PFSK-1 (cell line): ENCODE measurements around the gene NDUFS6.

Source experiments
- FOXP2 ChIP-seq: optimal IDR thresholded peaks from 2 replicates; pipeline ENCODE3; 2011; ENCODE audit warnings: borderline replicate concordance, control low read depth, inconsistent platforms; ENCODE audit not compliant: insufficient read depth; ENCODE audit errors: extremely low read length, extremely low read depth
- POLR2AphosphoS5 ChIP-seq: IDR thresholded peaks from 2 replicates; pipeline ENCODE4 v1.6.1; 2012; ENCODE audit warnings: low read depth, mild to moderate bottlenecking, control low read depth, low read length, moderate library complexity
- SIN3A ChIP-seq: IDR thresholded peaks from 2 replicates; pipeline ENCODE4 v1.6.1; 2012; ENCODE audit warnings: mild to moderate bottlenecking, low read length, moderate library complexity, borderline replicate concordance; ENCODE audit not compliant: insufficient read depth
- TAF1 ChIP-seq: IDR thresholded peaks from 2 replicates; pipeline ENCODE4 v1.6.1; 2012; ENCODE audit warnings: low read length, control low read depth, borderline replicate concordance; ENCODE audit not compliant: insufficient read depth
- TF ChIP-seq, protein P1 (sequence below), 2 experiments: IDR thresholded peaks; 2 replicates each; pipeline versions ENCODE4 v1.6.1 to v1.8.0; 2011 to 2012; ENCODE audit warnings: low read depth in 2 of 2, low read length in 2 of 2, control low read depth in 1 of 2, inconsistent platforms in 1 of 2, mild to moderate bottlenecking in 1 of 2, moderate library complexity in 1 of 2; ENCODE audit not compliant: insufficient read depth in 1 of 2

NDUFS6 gene

DNA sequence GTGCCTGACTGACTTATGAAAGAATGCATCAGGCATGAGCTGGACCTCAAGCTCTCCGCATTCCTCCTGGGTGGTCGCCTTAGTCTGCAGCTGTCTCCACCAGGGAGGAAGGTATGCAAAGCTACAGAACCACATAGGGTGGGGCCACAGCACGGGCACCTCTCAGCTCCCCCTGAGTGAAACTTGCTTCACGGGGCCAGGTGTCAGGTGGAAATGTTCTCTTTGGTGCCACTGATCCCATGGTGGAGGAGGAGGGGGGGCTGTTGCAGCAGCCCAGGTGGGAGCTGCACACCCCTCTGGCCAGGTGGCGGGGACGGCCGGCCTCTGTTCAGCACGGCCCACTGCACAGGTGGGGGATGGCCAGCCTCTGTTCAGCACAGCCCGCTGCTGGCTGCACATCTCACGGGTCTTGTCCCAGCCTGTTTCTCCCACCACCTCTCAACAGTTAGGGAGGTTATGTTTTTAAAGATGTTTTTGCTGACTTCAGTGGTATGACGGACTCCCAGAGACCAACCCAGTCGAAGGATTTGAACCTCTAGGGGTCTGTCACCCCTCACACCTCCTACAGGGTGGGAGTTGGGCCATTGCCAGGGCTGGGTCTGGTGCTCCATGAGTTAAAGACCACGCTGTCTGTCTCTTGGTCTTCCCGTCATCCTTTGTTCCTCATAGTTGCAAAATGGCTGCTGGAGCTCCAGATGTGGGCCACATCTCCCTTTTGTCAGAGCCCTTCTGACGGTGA is 35.9 kb upstream of the NDUFS6 start:
- no peak for TF ChIP-seq SIN3A
- TF ChIP-seq, protein P1, sequence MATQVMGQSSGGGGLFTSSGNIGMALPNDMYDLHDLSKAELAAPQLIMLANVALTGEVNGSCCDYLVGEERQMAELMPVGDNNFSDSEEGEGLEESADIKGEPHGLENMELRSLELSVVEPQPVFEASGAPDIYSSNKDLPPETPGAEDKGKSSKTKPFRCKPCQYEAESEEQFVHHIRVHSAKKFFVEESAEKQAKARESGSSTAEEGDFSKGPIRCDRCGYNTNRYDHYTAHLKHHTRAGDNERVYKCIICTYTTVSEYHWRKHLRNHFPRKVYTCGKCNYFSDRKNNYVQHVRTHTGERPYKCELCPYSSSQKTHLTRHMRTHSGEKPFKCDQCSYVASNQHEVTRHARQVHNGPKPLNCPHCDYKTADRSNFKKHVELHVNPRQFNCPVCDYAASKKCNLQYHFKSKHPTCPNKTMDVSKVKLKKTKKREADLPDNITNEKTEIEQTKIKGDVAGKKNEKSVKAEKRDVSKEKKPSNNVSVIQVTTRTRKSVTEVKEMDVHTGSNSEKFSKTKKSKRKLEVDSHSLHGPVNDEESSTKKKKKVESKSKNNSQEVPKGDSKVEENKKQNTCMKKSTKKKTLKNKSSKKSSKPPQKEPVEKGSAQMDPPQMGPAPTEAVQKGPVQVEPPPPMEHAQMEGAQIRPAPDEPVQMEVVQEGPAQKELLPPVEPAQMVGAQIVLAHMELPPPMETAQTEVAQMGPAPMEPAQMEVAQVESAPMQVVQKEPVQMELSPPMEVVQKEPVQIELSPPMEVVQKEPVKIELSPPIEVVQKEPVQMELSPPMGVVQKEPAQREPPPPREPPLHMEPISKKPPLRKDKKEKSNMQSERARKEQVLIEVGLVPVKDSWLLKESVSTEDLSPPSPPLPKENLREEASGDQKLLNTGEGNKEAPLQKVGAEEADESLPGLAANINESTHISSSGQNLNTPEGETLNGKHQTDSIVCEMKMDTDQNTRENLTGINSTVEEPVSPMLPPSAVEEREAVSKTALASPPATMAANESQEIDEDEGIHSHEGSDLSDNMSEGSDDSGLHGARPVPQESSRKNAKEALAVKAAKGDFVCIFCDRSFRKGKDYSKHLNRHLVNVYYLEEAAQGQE (IDR thresholded peaks at IDR 0.05; ENCODE audit: insufficient read depth in 1 of 2, low read depth in 2 of 2, low read length in 2 of 2): no peak
- TF ChIP-seq POLR2AphosphoS5: no peak
- no peak for TF ChIP-seq FOXP2
- TF ChIP-seq TAF1: no peak

DNA sequence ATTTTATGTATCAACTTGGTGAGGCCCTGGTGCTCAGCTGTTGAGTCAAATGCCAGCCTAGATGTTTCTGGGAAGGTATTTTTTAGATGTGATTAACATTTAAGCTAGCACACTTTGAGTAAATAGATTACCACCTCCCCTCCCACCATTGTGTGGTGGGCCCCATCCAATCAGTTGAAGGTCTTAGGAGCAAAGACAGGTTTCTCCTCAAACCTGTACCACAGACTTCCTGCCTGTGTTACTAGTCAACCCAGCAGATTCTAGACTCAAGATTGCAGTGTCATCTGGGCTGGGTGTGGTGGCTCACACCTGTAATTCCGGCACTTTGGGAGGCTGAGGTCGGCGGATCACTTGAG is 35.3 kb upstream of the NDUFS6 start:
- TF ChIP-seq TAF1 (no peak), FOXP2 (no peak), POLR2AphosphoS5 (no peak), SIN3A (no peak)
- TF ChIP-seq, protein P1 (IDR thresholded peaks at IDR 0.05; ENCODE audit: insufficient read depth in 1 of 2, low read depth in 2 of 2, low read length in 2 of 2): no peak

DNA sequence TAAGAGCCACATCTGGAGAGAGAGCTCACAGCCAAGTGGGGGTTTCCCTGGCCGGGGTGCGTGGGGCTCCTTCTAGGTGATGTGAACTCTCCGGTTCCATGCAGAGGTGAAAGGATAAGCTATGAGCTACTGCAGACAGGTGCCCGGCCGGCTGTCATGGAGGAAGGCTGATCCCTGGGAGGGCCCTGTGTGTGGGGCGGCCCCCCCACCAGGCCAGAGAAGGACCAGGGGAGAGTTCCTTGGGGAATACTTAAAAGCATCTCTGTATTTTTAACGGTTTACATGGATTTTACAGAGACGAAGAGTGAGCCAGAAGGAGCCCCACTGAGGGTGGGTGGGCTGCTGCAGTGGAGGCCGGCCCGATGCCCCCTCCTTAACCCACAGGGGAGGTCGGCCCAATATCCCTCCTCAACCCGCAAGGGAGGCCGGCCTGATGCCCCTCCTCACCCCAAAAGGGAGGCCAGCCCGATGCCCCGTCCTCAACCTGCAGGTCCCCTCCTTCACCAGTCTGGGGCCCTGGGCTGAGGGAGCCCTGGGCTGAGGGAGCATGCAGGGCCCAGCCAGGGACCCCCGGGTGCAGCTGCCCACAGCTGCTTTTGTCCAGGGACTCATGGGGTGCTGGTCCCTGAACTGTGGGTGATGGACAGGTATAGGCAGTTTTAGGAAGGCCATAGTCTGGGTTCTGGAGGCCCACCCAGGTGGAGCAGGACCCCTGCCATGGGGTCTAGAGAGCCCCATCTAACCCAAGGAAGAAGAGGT is 33.5 kb upstream of the NDUFS6 start:
- TF ChIP-seq SIN3A (no peak), TAF1 (no peak), FOXP2 (no peak)
- TF ChIP-seq, protein P1 (IDR thresholded peaks at IDR 0.05; ENCODE audit: insufficient read depth in 1 of 2, low read depth in 2 of 2, low read length in 2 of 2): no peak

DNA sequence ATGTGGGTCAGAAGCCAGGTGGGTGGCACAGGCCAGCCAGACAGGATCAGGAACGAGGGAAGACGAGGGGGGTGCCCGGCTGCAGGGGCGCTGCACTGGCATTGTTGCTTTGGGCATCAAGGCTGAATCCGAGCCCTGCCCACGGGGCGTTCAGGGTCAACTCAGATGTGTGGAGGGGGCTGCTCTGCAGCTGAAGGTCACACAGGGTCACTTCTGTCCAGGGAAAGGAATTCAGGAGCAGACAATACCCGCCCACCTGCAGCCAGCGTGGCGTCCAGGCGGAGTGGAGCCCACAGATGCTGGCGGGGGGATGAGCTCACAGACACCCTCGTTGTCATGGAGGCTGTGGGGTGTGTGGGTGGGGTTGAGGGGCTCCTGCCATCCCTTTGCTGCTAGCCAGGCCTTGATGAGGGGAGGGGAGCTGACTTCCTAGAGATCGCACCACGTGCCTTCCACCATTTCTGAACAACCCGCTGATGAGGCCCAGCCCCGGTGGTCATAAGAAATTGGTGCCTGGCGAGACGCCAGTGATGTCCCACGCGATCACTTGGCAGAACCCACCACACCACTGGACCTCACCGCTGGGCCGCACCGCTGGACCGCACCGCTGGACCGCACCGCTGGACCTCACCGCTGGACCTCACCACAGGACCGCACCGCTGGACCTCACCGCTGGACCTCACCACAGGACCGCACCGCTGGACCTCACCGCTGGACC is 32.8 kb upstream of the NDUFS6 start:
- TF ChIP-seq SIN3A: no peak
- TF ChIP-seq FOXP2: no peak

DNA sequence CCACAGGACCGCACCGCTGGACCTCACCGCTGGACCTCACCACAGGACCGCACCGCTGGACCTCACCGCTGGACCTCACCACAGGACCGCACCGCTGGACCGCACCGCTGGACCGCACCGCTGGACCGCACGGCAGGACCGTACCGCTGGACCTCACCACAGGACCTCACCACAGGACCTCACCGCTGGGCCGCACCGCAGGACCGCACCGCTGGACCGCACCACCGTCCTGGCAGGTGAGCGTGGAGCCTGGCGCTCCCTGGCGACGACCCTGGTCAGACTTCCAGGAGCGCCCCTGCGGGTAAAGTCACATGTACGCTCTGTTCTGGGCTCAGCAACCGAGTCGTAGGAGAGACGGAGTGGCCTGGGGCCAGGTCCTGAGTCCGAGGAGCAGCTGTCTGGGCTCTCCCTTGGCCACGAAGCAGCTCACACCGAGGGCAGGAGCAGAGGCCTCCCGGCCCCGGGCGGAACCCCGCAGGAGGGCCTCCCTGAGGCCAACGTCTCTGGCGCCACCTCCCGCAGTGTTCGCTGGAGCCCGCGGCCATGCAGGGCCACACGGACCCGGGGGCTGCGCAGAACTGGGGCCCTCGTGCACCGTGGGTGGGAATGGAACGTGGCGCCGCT is 32.1 kb upstream of the NDUFS6 start:
- TF ChIP-seq POLR2AphosphoS5 (no peak), SIN3A (no peak), FOXP2 (no peak), TAF1 (no peak)
- TF ChIP-seq, protein P1 (IDR thresholded peaks at IDR 0.05; ENCODE audit: insufficient read depth in 1 of 2, low read depth in 2 of 2, low read length in 2 of 2): no peak
